Esophagus squamous epithelium (tissue), 4 donors: ENCODE data around the gene ADARB2.

Source experiments
- POLR2A ChIP-seq, 4 donors: fragments of 450-650 bp; IDR thresholded peaks; one replicate each; pipeline ENCODE4 v1.6.1; 2017; ENCODE audit warnings: antibody characterized with exemption in 4 of 4, mild to moderate bottlenecking in 4 of 4, moderate library complexity in 3 of 4
- TF ChIP-seq, protein P1 (sequence below), 6 experiments: fragments of 450-650 bp in 4 of 6; fragments of 200-600 bp in 2 of 6; sonication (generic) in 2 of 6; IDR thresholded peaks; one replicate each; pipeline ENCODE4 v1.5.1; 2016 to 2019; ENCODE audit warnings: antibody characterized with exemption in 6 of 6, mild to moderate bottlenecking in 4 of 6, moderate library complexity in 4 of 6

DNA sequence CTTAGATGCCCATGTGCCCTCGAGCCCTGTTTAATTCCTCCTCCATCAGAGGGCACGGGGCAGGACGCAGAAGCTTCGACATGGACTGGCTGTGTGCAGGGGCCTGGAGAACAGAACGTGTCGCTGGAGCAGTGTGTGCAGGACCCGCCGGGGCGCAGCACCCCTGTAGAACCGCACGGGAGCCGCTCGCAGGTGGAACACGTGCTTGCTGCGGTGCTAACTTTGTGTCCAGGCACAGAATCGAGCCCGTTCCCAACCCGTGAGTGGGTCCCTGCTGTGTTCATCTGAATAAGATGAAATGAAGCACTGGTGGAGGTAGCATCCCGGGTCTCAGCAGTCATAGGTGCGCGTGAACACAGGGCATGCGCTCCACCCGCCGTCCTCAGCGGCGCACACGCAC lies 564.2 kb downstream of the ADARB2 start:
- TF ChIP-seq, protein P1, sequence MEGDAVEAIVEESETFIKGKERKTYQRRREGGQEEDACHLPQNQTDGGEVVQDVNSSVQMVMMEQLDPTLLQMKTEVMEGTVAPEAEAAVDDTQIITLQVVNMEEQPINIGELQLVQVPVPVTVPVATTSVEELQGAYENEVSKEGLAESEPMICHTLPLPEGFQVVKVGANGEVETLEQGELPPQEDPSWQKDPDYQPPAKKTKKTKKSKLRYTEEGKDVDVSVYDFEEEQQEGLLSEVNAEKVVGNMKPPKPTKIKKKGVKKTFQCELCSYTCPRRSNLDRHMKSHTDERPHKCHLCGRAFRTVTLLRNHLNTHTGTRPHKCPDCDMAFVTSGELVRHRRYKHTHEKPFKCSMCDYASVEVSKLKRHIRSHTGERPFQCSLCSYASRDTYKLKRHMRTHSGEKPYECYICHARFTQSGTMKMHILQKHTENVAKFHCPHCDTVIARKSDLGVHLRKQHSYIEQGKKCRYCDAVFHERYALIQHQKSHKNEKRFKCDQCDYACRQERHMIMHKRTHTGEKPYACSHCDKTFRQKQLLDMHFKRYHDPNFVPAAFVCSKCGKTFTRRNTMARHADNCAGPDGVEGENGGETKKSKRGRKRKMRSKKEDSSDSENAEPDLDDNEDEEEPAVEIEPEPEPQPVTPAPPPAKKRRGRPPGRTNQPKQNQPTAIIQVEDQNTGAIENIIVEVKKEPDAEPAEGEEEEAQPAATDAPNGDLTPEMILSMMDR (IDR thresholded peaks at IDR 0.05): no peak
- no peak for TF ChIP-seq POLR2A (IDR thresholded peaks at IDR 0.05)
